ENCODE measurements around the gene IKZF2.
A peak's percentile ranks its signal among the peaks of the same experiment; 100 is the strongest.

IKZF2 gene

GRCh38 chr2:213105212-213105611, 46.2 kb downstream of the IKZF2 start:
- DNase-seq (ENCODE audit: low read depth in 2 of 2): no peak
- H3K4me3 ChIP-seq (replicated peaks in 1 of 2; ENCODE audit: low read depth in 2 of 2, low read length in 2 of 2): no peak overlapping the region
- TF ChIP-seq CTCF (IDR thresholded peaks at IDR 0.05; ENCODE audit: low read depth, low read length): no peak

- no peak overlapping the region for H3K4me3 ChIP-seq (replicated peaks in 1 of 2; ENCODE audit: low read depth in 2 of 2, low read length in 2 of 2)
- no peak for TF ChIP-seq CTCF (IDR thresholded peaks at IDR 0.05; ENCODE audit: low read depth, low read length)
- no peak for DNase-seq (ENCODE audit: low read depth in 2 of 2)
These were observed 46.6 kb downstream of the IKZF2 start for GRCh38 chr2:213104903-213105202.

GRCh38 chr2:213104092-213104902, 47.1 kb downstream of the IKZF2 start:
- peak overlapping the region in 1 of 2 donors; percentile 13 for H3K4me3 ChIP-seq (replicated peaks in 1 of 2; ENCODE audit: low read depth in 2 of 2, low read length in 2 of 2)
- no peak for TF ChIP-seq CTCF (IDR thresholded peaks at IDR 0.05; ENCODE audit: low read depth, low read length)
- DNase-seq (ENCODE audit: low read depth in 2 of 2): peak; percentile 51 to 74

- no peak for DNase-seq (ENCODE audit: low read depth in 2 of 2)
- H3K4me3 ChIP-seq (replicated peaks in 1 of 2; ENCODE audit: low read depth in 2 of 2, low read length in 2 of 2): no peak overlapping the region
- no peak for TF ChIP-seq CTCF (IDR thresholded peaks at IDR 0.05; ENCODE audit: low read depth, low read length)
These were observed 49.5 kb downstream of the IKZF2 start for GRCh38 chr2:213101692-213102460.

- no peak overlapping the region for H3K4me3 ChIP-seq (replicated peaks in 1 of 2; ENCODE audit: low read depth in 2 of 2, low read length in 2 of 2)
- no peak for DNase-seq (ENCODE audit: low read depth in 2 of 2)
- no peak for TF ChIP-seq CTCF (IDR thresholded peaks at IDR 0.05; ENCODE audit: low read depth, low read length)
These were observed 50.3 kb downstream of the IKZF2 start for GRCh38 chr2:213101109-213101508.

- no peak for DNase-seq (ENCODE audit: low read depth in 2 of 2)
- TF ChIP-seq CTCF (IDR thresholded peaks at IDR 0.05; ENCODE audit: low read depth, low read length): no peak
- H3K4me3 ChIP-seq (replicated peaks in 1 of 2; ENCODE audit: low read depth in 2 of 2, low read length in 2 of 2): no peak overlapping the region
These were observed 52.8 kb downstream of the IKZF2 start for GRCh38 chr2:213098612-213099011.
